GM21825 (cell line): ENCODE data around the gene FAM110A.
A peak's percentile ranks its signal among the peaks of the same experiment; 100 is the strongest.
"Not testable (repeated sequence)": the region's sequence is repeated elsewhere in the genome, so short reads cannot be mapped to it uniquely, and the experiment has no call there.

Experiments
- ATAC-seq: cut with Tn5 transposase; IDR thresholded peaks from one replicate; pipeline ENCODE4 v1.9.1; 2021; ENCODE audit warnings: mild to moderate bottlenecking, moderate library complexity; ENCODE audit not compliant: unreplicated experiment

Gene FAM110A

GRCh38 chr20:841568-842546, 8.3 kb downstream of the FAM110A start:
- ATAC-seq = no peak

GRCh38 chr20:842547-842940, 9.0 kb downstream of the FAM110A start:
- ATAC-seq = no peak

- ATAC-seq = no peak
These were observed 10.4 kb downstream of the FAM110A start for GRCh38 chr20:843912-844311.

- peak; percentile 90 for ATAC-seq
These were observed 11.1 kb downstream of the FAM110A start for GRCh38 chr20:844473-845225.

GRCh38 chr20:845226-845868, 11.8 kb downstream of the FAM110A start:
- ATAC-seq = no peak

- no peak for ATAC-seq
These were observed 12.7 kb downstream of the FAM110A start for GRCh38 chr20:845941-846893.

GRCh38 chr20:846894-847278, 13.4 kb downstream of the FAM110A start:
- ATAC-seq = peak; percentile 34

GRCh38 chr20:848193-848592, 14.7 kb downstream of the FAM110A start:
- no peak for ATAC-seq

GRCh38 chr20:848731-849130, 15.2 kb downstream of the FAM110A start:
- ATAC-seq = not testable (repeated sequence)

GRCh38 chr20:853406-853996, 20.0 kb downstream of the FAM110A start:
- ATAC-seq = no peak

- no peak for ATAC-seq
These were observed 21.1 kb downstream of the FAM110A start for GRCh38 chr20:854601-855000.

- no peak for ATAC-seq
These were observed 22.2 kb downstream of the FAM110A start for GRCh38 chr20:855466-856360.

- ATAC-seq = no peak
These were observed 22.9 kb downstream of the FAM110A start for GRCh38 chr20:856361-856775.

- no peak for ATAC-seq
These were observed 24.5 kb downstream of the FAM110A start for GRCh38 chr20:858011-858410.

GRCh38 chr20:859751-860231, 26.3 kb downstream of the FAM110A start:
- ATAC-seq = no peak

GRCh38 chr20:860891-861290, 27.4 kb downstream of the FAM110A start:
- ATAC-seq = no peak

GRCh38 chr20:865440-865839, 31.9 kb downstream of the FAM110A start:
- ATAC-seq = no peak

- ATAC-seq = no peak
These were observed 34.8 kb downstream of the FAM110A start for GRCh38 chr20:868279-868678.

GRCh38 chr20:869606-870005, 36.1 kb downstream of the FAM110A start:
- no peak for ATAC-seq
